OCI-LY1 (cell line): ENCODE measurements around the gene PRICKLE4.

ENCODE experiments used
- H2AFZ ChIP-seq: fragments of 200-600 bp; sonication (generic), shearing (Covaris generic); 2 replicates; pipeline ENCODE4 v1.6.0; 2014; ENCODE audit warnings: antibody characterized with exemption, mild to moderate bottlenecking, low read length
- H3F3A ChIP-seq: fragments of 200-600 bp; sonication (generic), shearing (Covaris generic); 2 replicates; pipeline ENCODE4 v1.6.0; 2014; ENCODE audit warnings: mild to moderate bottlenecking, antibody characterized with exemption, low read length, moderate library complexity; ENCODE audit not compliant: insufficient read depth
- H3K27ac ChIP-seq: fragments of 200-600 bp; sonication (generic); 2 replicates; pipeline ENCODE4 v1.5.1; 2014; ENCODE audit warnings: low read length, mixed run types, mild to moderate bottlenecking, low read depth; ENCODE audit not compliant: poor library complexity, severe bottlenecking
- H3K27me3 ChIP-seq: fragments of 200-600 bp; sonication (generic); 2 replicates; pipeline ENCODE4 v1.6.0; 2014; ENCODE audit warnings: antibody characterized with exemption, mild to moderate bottlenecking, low read length, moderate library complexity; ENCODE audit not compliant: insufficient read depth
- H3K36me3 ChIP-seq: fragments of 200-600 bp; sonication (generic); 2 replicates; pipeline ENCODE4 v1.6.1; 2014; ENCODE audit warnings: mild to moderate bottlenecking, antibody characterized with exemption, low read length, moderate library complexity, mixed read lengths; ENCODE audit not compliant: insufficient read depth
- H3K4me1 ChIP-seq: fragments of 200-600 bp; sonication (generic); 2 replicates; pipeline ENCODE4 v1.5.1; 2014; ENCODE audit warnings: mild to moderate bottlenecking, low read length, moderate library complexity; ENCODE audit not compliant: insufficient read depth, severe bottlenecking
- H3K4me2 ChIP-seq: fragments of 200-600 bp; sonication (generic), shearing (Covaris generic); 2 replicates; pipeline ENCODE4 v1.6.1; 2014; ENCODE audit warnings: low read length
- H3K4me3 ChIP-seq: fragments of 200-600 bp; sonication (generic); 2 replicates; pipeline ENCODE4 v1.5.1; 2014; ENCODE audit warnings: low read length, low read depth, mild to moderate bottlenecking, mixed read lengths; ENCODE audit not compliant: poor library complexity, severe bottlenecking
- H3K79me2 ChIP-seq: fragments of 200-600 bp; shearing (Covaris generic); 2 replicates; pipeline ENCODE4 v1.6.1; 2016; ENCODE audit warnings: mixed run types, low read length, mixed read lengths; ENCODE audit not compliant: insufficient read depth
- H3K9ac ChIP-seq: fragments of 200-600 bp; sonication (generic), shearing (Covaris generic); 2 replicates; pipeline ENCODE4 v1.6.1; 2014; ENCODE audit warnings: mild to moderate bottlenecking, low read length, mixed read lengths
- H3K9me2 ChIP-seq: fragments of 200-600 bp; sonication (generic), shearing (Covaris generic); 2 replicates; pipeline ENCODE4 v1.6.1; 2014; ENCODE audit warnings: low read depth, mild to moderate bottlenecking, low read length, mixed read lengths
- H3K9me3 ChIP-seq: fragments of 200-600 bp; shearing (Covaris generic); 2 replicates; pipeline ENCODE4 v1.6.1; 2014; ENCODE audit warnings: low read length, mixed read lengths
- H4K20me1 ChIP-seq: fragments of 200-600 bp; sonication (generic), shearing (Covaris generic); 2 replicates; pipeline ENCODE4 v1.6.0; 2016; ENCODE audit warnings: mild to moderate bottlenecking, low read length; ENCODE audit not compliant: insufficient read depth
- CTCF ChIP-seq: fragments of 200-600 bp; sonication (generic), shearing (Covaris generic); IDR thresholded peaks from 2 replicates; pipeline ENCODE4 v1.5.1; 2017; ENCODE audit warnings: mild to moderate bottlenecking, antibody characterized with exemption, low read length, moderate library complexity, mixed read lengths
- EZH2 ChIP-seq: fragments of 200-600 bp; sonication (generic), shearing (Covaris generic); IDR thresholded peaks from 2 replicates; pipeline ENCODE4 v1.8.0; 2017; ENCODE audit warnings: borderline replicate concordance, mixed run types, mild to moderate bottlenecking, antibody characterized with exemption, low read length, moderate library complexity, mixed read lengths

The PRICKLE4 gene

DNA sequence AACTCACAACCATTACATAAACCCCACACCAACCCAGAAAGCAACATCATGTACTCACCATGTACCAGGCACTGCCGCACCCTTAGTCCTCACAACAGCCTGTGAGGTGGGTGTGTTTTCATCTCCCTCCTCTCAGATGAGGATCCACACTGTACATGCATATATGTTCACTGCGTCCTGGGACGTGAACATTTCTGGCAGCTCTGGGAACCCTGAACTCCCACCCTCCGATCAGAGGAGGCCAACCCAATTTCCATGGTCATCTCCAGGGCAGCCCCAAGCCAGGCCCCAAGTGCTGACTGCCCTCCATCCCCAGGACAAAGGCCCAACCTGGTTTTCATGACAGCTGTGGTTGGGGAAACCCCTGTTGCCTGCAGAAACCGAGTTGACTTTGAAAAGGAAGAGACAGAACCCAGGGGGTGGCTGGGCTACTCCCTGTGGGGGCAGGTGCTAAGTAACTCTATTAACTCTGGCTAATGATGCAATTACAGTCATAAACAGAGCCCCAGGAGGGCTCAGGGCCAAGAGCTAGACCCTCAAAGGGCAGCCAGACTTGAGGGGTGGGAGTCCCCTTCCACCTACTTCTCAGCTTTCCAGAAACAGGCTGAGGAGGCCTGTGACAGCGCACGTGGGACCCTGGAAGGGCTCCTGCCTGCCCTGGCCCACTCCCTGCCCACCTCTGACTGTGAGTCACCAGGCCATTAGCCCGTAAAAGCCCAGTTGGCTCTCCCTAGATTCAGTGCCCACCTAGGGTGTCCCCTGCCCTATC, 47.8 kb upstream of the PRICKLE4 start:
- TF ChIP-seq EZH2 = no peak
- no peak for TF ChIP-seq CTCF
- Histone ChIP-seq H3K9me2 (no peaks in the 10 kb centered on the region), H2AFZ (no peak overlapping the region), H3K9me3 (no peaks in the 10 kb centered on the region), H3K9ac (peak overlapping the region; percentile 86; the same call in 1 of the 2 replicates), H3F3A (no peaks in the 10 kb centered on the region), H3K4me1 (peaks cover 66% of the 10 kb centered on the region), H3K27ac (peak overlapping the region; percentile 93), H3K79me2 (no peaks in the 10 kb centered on the region), H4K20me1 (no peaks in the 10 kb centered on the region), H3K4me3 (peak overlapping the region; percentile 79), H3K4me2 (peak overlapping the region; percentile 78), H3K36me3 (no peaks in the 10 kb centered on the region), H3K27me3 (no peaks in the 10 kb centered on the region)

DNA sequence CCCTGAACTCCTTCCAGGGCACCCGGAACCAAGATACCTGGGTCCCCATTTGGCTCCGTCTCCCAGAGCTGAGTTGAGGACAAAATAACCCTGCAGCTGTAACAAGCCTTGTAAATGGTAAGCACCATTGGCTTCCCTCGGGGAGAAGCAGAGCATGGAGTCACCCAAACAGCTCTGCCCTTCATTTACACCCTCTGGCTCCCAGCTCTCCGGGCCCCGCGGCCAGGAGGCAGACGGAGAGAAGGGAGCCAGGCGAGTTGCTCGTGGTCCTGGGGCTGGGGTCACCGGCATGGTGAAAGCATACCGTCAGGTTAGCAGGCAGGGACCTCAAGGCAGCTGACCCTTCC, 47.2 kb upstream of the PRICKLE4 start:
- H3K27ac ChIP-seq = peak overlapping the region; percentile 93
- H3K4me2 ChIP-seq = peak overlapping the region; percentile 78
- H3F3A ChIP-seq = no peaks in the 10 kb centered on the region
- no peak overlapping the region for H2AFZ ChIP-seq
- no peaks in the 10 kb centered on the region for H3K9me2 ChIP-seq
- no peaks in the 10 kb centered on the region for H3K9me3 ChIP-seq
- TF ChIP-seq EZH2 (no peak), CTCF (no peak)
- H4K20me1 ChIP-seq = no peaks in the 10 kb centered on the region
- H3K9ac ChIP-seq = peak overlapping the region; percentile 86; the same call in 1 of the 2 replicates
- H3K4me1 ChIP-seq = peaks cover 63% of the 10 kb centered on the region
- peak overlapping the region; percentile 79 for H3K4me3 ChIP-seq
- H3K79me2 ChIP-seq = no peaks in the 10 kb centered on the region
- no peaks in the 10 kb centered on the region for H3K27me3 ChIP-seq
- no peaks in the 10 kb centered on the region for H3K36me3 ChIP-seq

DNA sequence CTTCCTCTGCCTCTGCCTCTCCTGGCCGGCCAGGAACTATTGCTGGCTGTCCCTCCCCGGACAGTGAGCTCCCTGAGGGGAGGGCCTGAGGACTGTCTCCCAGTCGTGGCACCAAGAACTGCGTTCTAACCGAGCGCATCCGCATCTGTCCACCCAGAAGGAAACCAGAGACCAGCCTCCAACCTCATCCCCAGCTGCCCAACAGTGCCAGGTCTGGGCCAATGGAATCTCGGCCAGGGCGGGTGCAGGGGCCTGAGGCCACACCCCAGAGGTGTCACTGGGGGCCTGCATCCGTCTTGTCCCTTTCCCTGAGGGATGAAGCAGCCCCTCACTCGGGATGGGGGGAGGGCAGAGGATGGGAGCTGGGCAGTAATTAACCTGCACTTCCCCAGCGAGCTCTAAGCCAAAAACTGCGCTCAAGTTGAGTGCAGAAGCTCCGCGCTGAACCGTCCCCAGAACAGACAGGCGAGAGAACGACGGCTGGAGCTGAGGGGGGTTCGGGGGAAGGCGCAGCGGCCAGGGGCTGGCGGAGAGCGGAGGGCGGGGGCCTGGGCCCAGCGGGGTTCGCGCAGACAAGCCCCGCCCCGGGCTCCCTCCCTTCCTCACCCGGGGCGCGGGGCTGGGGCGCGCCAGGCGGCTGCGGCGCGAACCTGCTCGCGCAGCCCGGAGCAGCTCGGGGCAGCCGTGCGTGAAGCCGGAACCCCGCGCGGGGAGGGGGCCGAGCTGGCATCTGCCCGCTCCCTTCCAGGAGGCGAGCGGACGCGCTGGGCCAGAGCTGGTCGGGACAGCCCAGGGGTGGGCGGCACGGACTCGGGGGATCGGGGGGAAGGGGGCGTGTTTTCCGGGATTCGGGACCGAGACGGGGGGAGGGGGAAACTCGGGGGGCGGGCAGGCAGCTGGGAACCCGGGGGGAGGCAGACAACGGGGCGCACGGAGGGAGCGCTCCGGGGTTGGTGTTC, 46.6 kb upstream of the PRICKLE4 start:
- TF ChIP-seq EZH2 = no peak
- TF ChIP-seq CTCF = no peak
- Histone ChIP-seq H3K36me3 (no peaks in the 10 kb centered on the region), H3K9me3 (no peaks in the 10 kb centered on the region), H3K27ac (peak overlapping the region; percentile 93), H3F3A (no peaks in the 10 kb centered on the region), H4K20me1 (no peaks in the 10 kb centered on the region), H2AFZ (no peak overlapping the region), H3K9me2 (no peaks in the 10 kb centered on the region), H3K79me2 (no peaks in the 10 kb centered on the region), H3K4me3 (peak overlapping the region; percentile 79), H3K27me3 (no peaks in the 10 kb centered on the region), H3K4me2 (peak overlapping the region; percentile 78), H3K4me1 (peaks cover 57% of the 10 kb centered on the region), H3K9ac (peak overlapping the region; percentile 86)
